Sigmoid colon (tissue), 7 donors: ENCODE data around the gene EOGT. TPM values are rescaled to one million over a fixed set of nuclear protein-coding genes. Genes with fewer than 3 reads are reported as not detected.

Source experiments
- DNase-seq: peaks from one replicate; pipeline ENCODE4 v3.0.0-alpha.2; 2019
- H3K27ac ChIP-seq, 4 donors: fragments of 200-600 bp; sonication (generic); one replicate each; pipeline ENCODE4 v1.5.1; 2016 to 2019; ENCODE audit warnings: mild to moderate bottlenecking in 1 of 4
- H3K27me3 ChIP-seq, 3 donors: fragments of 200-600 bp; sonication (generic); one replicate each; pipeline ENCODE4 v1.5.1; 2019; ENCODE audit warnings: mild to moderate bottlenecking in 1 of 3
- H3K36me3 ChIP-seq, 4 donors: fragments of 200-600 bp; sonication (generic); one replicate each; pipeline ENCODE4 v1.5.1; 2016 to 2019
- H3K4me1 ChIP-seq, 4 donors: fragments of 200-600 bp; sonication (generic); one replicate each; pipeline ENCODE4 v1.5.1; 2017 to 2019
- H3K4me3 ChIP-seq, 4 donors: fragments of 200-600 bp; sonication (generic); one replicate each; pipeline ENCODE4 v1.5.1; 2017 to 2019; ENCODE audit warnings: mild to moderate bottlenecking in 2 of 4, moderate library complexity in 1 of 4
- H3K9me3 ChIP-seq, 4 donors: fragments of 200-600 bp in 3 of 4; sonication (generic) in 3 of 4; one replicate each; pipeline versions ENCODE4 v1.5.1 to v1.6.1; 2013 to 2019
- CTCF ChIP-seq, 4 experiments: fragments of 450-650 bp in 3 of 4; fragments of 200-600 bp in 1 of 4; IDR thresholded peaks; one replicate each; pipeline ENCODE4 v1.5.1; 2016 to 2019; ENCODE audit warnings: antibody characterized with exemption in 4 of 4, mild to moderate bottlenecking in 3 of 4, moderate library complexity in 2 of 4
- EP300 ChIP-seq, 4 donors: sonication (generic); formaldehyde crosslinking; IDR thresholded peaks; one replicate each; pipeline ENCODE4 v1.6.1; 2017; ENCODE audit warnings: antibody characterized with exemption in 4 of 4
- POLR2A ChIP-seq, 2 donors: fragments of 450-650 bp; IDR thresholded peaks; one replicate each; pipeline ENCODE4 v1.6.1; 2016; ENCODE audit warnings: antibody characterized with exemption in 2 of 2, mild to moderate bottlenecking in 2 of 2, moderate library complexity in 2 of 2
- POLR2AphosphoS5 ChIP-seq, 4 donors: sonication (generic); formaldehyde crosslinking; IDR thresholded peaks; one replicate each; pipeline ENCODE4 v1.6.1; 2017; ENCODE audit warnings: antibody characterized with exemption in 4 of 4
- WGBS, 2 donors: extraction: QIAGEN DNeasy Blood & Tissue Kit; methylation state at CpG; one replicate each; pipeline ENCODE4 v1.1.7; 2013; 5-methylcytosine and 5-hydroxymethylcytosine counted together
- intact Hi-C: fragments of 100-400 bp; cut with DNase I; formaldehyde crosslinking; loops from one replicate; pipeline ENCODE4 v1.15.1; 2023
- polyA plus RNA-seq, 3 donors: library from polyadenylated mRNA; stranded (reverse); fragments of 200-250 nt; gene quantifications; one replicate each; pipeline ENCODE4 v1.2.3, GENCODE V29; 2013
- small RNA-seq, 3 donors: library from RNA; depleted of rRNA; stranded (forward); fragments of <200 nt; gene quantifications; one replicate each; pipeline ENCODE3, GENCODE V24; 2016
- total RNA-seq, 4 donors: library from RNA; depleted of rRNA; stranded (reverse); fragments of >200 nt; gene quantifications; one replicate each; pipeline ENCODE4 v1.1.0, GENCODE V29; 2016
- donor health status: healthy with polysubstance abuse.
- donor health status: Bipolar disorder and iron deficiency.
- donor health status: healthy.

EOGT gene
- total and polyA plus RNA-seq, 7 donors = 4.6 to 103 (median 42.1) TPM

- Histone ChIP-seq H3K36me3 (no peaks in the 10 kb centered on the region), H3K27ac (no peak overlapping the region), H3K27me3 (peaks cover 16 to 57% (median 24%) of the 10 kb centered on the region in 3 donors), H3K4me3 (peak overlapping the region in 3 of 4 donors; percentile 17 to 33 (median 30)), H3K9me3 (no peaks in the 10 kb centered on the region), H3K4me1 (peaks cover 0 to 15% (median 14%) of the 10 kb centered on the region in 4 donors)
- WGBS, 2 donors = 5 to 11% methylated on average over 41 of the region's 41 CpGs
- TF ChIP-seq CTCF (IDR thresholded peaks at IDR 0.05) = no peak
- TF ChIP-seq EP300 (IDR thresholded peaks at IDR 0.05) = no peak
- no peak for TF ChIP-seq POLR2AphosphoS5 (IDR thresholded peaks at IDR 0.05)
- no peak for TF ChIP-seq POLR2A (IDR thresholded peaks at IDR 0.05)
- DNase-seq = no peak
- intact Hi-C loops = no loop called here
Observed at GRCh38 chr3:68931406-68932149, 81.9 kb downstream of the EOGT start.

Small RNA genes lying within 50 kb of the gene (small RNA-seq; reads per million reads assigned to genes)
- 0 reads per million in 3 donors for gene MIR3136

Other genes with a start within 250 kb of the EOGT start
- gene TAFA4, start 81.1 kb downstream of the EOGT start, total RNA-seq = under 1 TPM in 3 of 4 donors, not detected in 1; 0.16 to 0.55 (median 0.36) TPM
- gene TAFA4, start 81.1 kb downstream of the EOGT start, polyA plus RNA-seq = under 1 TPM in 1 of 3 donors, not detected in 2; 0.03 TPM
- 10 to 100 TPM; 26.9 to 32.8 (median 30.9) TPM for gene TMF1, start 38.6 kb upstream of the EOGT start, total RNA-seq
- 10 to 100 TPM in 2 of 3 donors, 1 to 10 TPM in 1; 9.9 to 12.4 (median 11.4) TPM for gene TMF1, start 38.6 kb upstream of the EOGT start, polyA plus RNA-seq
- 10 to 100 TPM; 53.6 to 84.9 (median 61.6) TPM for gene UBA3, start 66.7 kb upstream of the EOGT start, total RNA-seq
- gene UBA3, start 66.7 kb upstream of the EOGT start, polyA plus RNA-seq = 10 to 100 TPM; 36.6 to 54.6 (median 38.1) TPM
- 100 to 1,000 TPM in 3 of 4 donors, 10 to 100 TPM in 1; 82.1 to 181 (median 144) TPM for gene ARL6IP5, start 71.3 kb upstream of the EOGT start, total RNA-seq
- gene ARL6IP5, start 71.3 kb upstream of the EOGT start, polyA plus RNA-seq = 100 to 1,000 TPM in 1 of 3 donors, 10 to 100 TPM in 2; 36.6 to 110 (median 50.2) TPM
- not detected for gene LMOD3, start 108.9 kb upstream of the EOGT start, total RNA-seq
- gene LMOD3, start 108.9 kb upstream of the EOGT start, polyA plus RNA-seq = under 1 TPM in 2 of 3 donors, not detected in 1; 0.01 to 0.23 TPM